Measurements from ENCODE around the gene ADIPOR2.

DNA sequence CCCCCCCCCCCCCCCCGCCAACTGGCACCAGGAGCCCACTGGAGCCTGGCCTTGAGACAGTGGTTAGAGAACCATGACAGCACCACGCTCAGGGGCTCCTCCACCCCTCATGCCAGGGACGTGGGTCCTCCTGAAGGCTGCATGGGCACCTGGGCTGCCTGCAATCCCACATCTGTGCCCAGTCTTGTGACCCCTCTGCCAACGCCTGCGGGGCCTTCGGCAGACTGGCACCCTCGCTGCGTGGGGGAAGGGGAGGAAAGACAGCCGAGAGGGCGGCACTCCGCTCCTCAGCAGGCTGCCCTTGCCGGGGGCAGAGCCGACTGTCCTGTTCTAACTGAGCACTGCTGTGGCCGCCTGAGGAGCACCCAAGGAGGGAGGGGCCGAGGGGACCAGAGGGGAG is 135.5 kb downstream of the ADIPOR2 start:
- no peak for TF ChIP-seq JUND (IDR thresholded peaks at IDR 0.05)
- TF ChIP-seq, protein P1, sequence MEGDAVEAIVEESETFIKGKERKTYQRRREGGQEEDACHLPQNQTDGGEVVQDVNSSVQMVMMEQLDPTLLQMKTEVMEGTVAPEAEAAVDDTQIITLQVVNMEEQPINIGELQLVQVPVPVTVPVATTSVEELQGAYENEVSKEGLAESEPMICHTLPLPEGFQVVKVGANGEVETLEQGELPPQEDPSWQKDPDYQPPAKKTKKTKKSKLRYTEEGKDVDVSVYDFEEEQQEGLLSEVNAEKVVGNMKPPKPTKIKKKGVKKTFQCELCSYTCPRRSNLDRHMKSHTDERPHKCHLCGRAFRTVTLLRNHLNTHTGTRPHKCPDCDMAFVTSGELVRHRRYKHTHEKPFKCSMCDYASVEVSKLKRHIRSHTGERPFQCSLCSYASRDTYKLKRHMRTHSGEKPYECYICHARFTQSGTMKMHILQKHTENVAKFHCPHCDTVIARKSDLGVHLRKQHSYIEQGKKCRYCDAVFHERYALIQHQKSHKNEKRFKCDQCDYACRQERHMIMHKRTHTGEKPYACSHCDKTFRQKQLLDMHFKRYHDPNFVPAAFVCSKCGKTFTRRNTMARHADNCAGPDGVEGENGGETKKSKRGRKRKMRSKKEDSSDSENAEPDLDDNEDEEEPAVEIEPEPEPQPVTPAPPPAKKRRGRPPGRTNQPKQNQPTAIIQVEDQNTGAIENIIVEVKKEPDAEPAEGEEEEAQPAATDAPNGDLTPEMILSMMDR (IDR thresholded peaks at IDR 0.05; ENCODE audit: low read depth, low read length, missing input control) = no peak
- no peak for TF ChIP-seq RAD21 (IDR thresholded peaks at IDR 0.05)
- TF ChIP-seq, protein P2, sequence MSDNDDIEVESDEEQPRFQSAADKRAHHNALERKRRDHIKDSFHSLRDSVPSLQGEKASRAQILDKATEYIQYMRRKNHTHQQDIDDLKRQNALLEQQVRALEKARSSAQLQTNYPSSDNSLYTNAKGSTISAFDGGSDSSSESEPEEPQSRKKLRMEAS (IDR thresholded peaks at IDR 0.05) = no peak
